ENCODE measurements around the gene TMPRSS11A. TPM values are rescaled to one million over a fixed set of nuclear protein-coding genes. Genes with fewer than 3 reads are reported as not detected.
A peak's percentile ranks its signal among the peaks of the same experiment; 100 is the strongest.

Gene TMPRSS11A
- total and polyA plus RNA-seq, 2 experiments from 2014 or later, result not detected

GRCh38 chr4:67880866-67881610, 82.3 kb downstream of the TMPRSS11A start:
- no peaks in the 10 kb centered on the region for H3K27me3 ChIP-seq (ENCODE audit: insufficient read depth)
- H3K4me3 ChIP-seq, result no peak overlapping the region
- no peaks in the 10 kb centered on the region for H3K36me3 ChIP-seq (ENCODE audit: insufficient read depth)
- H3K9me3 Mint-ChIP-seq, result no peaks in the 10 kb centered on the region
- H3K27me3 Mint-ChIP-seq (ENCODE audit: insufficient read depth, low read depth, poor library complexity), result no peaks in the 10 kb centered on the region
- no peak overlapping the region for H3K27ac ChIP-seq (ENCODE audit: low read depth)
- H2AFZ ChIP-seq, result peak overlapping the region; percentile 64
- no peaks in the 10 kb centered on the region for H3K79me2 ChIP-seq (replicated peaks; ENCODE audit: insufficient read depth)
- no peaks in the 10 kb centered on the region for H4K20me1 ChIP-seq (replicated peaks; ENCODE audit: insufficient read depth)
- no peak overlapping the region for H3K4me3 Mint-ChIP-seq
- DNase-seq (ENCODE audit: low spot score) (no peak), ATAC-seq (no peak)
- H3F3A ChIP-seq (replicated peaks; ENCODE audit: low read depth), result no peaks in the 10 kb centered on the region
- H3K36me3 Mint-ChIP-seq (ENCODE audit: low read depth), result no peaks in the 10 kb centered on the region
- no peaks in the 10 kb centered on the region for H3K4me1 ChIP-seq (ENCODE audit: insufficient read depth)
- no peak for TF ChIP-seq CREB1 (CRISPR knock-in tag; IDR thresholded peaks at IDR 0.05; ENCODE audit: low read depth)
- no peak for TF ChIP-seq ZNF331 (CRISPR knock-in tag; IDR thresholded peaks at IDR 0.05; ENCODE audit: low read depth)
- no peak for TF ChIP-seq ZNF462 (CRISPR knock-in tag; IDR thresholded peaks at IDR 0.05)
- TF ChIP-seq, protein P1, sequence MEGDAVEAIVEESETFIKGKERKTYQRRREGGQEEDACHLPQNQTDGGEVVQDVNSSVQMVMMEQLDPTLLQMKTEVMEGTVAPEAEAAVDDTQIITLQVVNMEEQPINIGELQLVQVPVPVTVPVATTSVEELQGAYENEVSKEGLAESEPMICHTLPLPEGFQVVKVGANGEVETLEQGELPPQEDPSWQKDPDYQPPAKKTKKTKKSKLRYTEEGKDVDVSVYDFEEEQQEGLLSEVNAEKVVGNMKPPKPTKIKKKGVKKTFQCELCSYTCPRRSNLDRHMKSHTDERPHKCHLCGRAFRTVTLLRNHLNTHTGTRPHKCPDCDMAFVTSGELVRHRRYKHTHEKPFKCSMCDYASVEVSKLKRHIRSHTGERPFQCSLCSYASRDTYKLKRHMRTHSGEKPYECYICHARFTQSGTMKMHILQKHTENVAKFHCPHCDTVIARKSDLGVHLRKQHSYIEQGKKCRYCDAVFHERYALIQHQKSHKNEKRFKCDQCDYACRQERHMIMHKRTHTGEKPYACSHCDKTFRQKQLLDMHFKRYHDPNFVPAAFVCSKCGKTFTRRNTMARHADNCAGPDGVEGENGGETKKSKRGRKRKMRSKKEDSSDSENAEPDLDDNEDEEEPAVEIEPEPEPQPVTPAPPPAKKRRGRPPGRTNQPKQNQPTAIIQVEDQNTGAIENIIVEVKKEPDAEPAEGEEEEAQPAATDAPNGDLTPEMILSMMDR (conservative IDR thresholded peaks at IDR 0.05; ENCODE audit: low read depth in 2 of 2), result no peak
- no peak for TF ChIP-seq EZH2 (IDR thresholded peaks at IDR 0.05; ENCODE audit: low read depth, unreplicated experiment)
- TF ChIP-seq POLR2AphosphoS5 (IDR thresholded peaks at IDR 0.05; ENCODE audit: low read depth), result no peak
- TF ChIP-seq, protein P2, sequence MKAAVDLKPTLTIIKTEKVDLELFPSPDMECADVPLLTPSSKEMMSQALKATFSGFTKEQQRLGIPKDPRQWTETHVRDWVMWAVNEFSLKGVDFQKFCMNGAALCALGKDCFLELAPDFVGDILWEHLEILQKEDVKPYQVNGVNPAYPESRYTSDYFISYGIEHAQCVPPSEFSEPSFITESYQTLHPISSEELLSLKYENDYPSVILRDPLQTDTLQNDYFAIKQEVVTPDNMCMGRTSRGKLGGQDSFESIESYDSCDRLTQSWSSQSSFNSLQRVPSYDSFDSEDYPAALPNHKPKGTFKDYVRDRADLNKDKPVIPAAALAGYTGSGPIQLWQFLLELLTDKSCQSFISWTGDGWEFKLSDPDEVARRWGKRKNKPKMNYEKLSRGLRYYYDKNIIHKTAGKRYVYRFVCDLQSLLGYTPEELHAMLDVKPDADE (IDR thresholded peaks at IDR 0.05), result no peak
- no peak for TF ChIP-seq EZH2phosphoT487 (IDR thresholded peaks at IDR 0.05; ENCODE audit: unreplicated experiment)
- TF ChIP-seq NANOG (IDR thresholded peaks at IDR 0.05; ENCODE audit: borderline replicate concordance), result no peak
- no peak for TF ChIP-seq STAT1 (IDR thresholded peaks at IDR 0.05; ENCODE audit: unreplicated experiment)
- TF ChIP-seq, protein P3, sequence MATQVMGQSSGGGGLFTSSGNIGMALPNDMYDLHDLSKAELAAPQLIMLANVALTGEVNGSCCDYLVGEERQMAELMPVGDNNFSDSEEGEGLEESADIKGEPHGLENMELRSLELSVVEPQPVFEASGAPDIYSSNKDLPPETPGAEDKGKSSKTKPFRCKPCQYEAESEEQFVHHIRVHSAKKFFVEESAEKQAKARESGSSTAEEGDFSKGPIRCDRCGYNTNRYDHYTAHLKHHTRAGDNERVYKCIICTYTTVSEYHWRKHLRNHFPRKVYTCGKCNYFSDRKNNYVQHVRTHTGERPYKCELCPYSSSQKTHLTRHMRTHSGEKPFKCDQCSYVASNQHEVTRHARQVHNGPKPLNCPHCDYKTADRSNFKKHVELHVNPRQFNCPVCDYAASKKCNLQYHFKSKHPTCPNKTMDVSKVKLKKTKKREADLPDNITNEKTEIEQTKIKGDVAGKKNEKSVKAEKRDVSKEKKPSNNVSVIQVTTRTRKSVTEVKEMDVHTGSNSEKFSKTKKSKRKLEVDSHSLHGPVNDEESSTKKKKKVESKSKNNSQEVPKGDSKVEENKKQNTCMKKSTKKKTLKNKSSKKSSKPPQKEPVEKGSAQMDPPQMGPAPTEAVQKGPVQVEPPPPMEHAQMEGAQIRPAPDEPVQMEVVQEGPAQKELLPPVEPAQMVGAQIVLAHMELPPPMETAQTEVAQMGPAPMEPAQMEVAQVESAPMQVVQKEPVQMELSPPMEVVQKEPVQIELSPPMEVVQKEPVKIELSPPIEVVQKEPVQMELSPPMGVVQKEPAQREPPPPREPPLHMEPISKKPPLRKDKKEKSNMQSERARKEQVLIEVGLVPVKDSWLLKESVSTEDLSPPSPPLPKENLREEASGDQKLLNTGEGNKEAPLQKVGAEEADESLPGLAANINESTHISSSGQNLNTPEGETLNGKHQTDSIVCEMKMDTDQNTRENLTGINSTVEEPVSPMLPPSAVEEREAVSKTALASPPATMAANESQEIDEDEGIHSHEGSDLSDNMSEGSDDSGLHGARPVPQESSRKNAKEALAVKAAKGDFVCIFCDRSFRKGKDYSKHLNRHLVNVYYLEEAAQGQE (IDR thresholded peaks at IDR 0.05; ENCODE audit: unreplicated experiment), result no peak
- no peak for TF ChIP-seq ZNF114 (CRISPR knock-in tag; IDR thresholded peaks at IDR 0.05)
- no peak for TF ChIP-seq JUNB (IDR thresholded peaks at IDR 0.05; ENCODE audit: unreplicated experiment)
- no peak overlapping the region; the same call in 1 of the 2 replicates for H3K27ac Mint-ChIP-seq
- H3K4me1 Mint-ChIP-seq, result peaks cover 9% of the 10 kb centered on the region; the same call in 2 of the 3 replicates
- no peaks in the 10 kb centered on the region for H3K9me2 ChIP-seq (ENCODE audit: insufficient read depth)
- no peak overlapping the region for H3K4me2 ChIP-seq
